Gastroesophageal sphincter (tissue), 4 donors: ENCODE data around the gene UGT1A10. TPM values are rescaled to one million over a fixed set of nuclear protein-coding genes. Genes with fewer than 3 reads are reported as not detected.
"Not testable (repeated sequence)": the region's sequence is repeated elsewhere in the genome, so short reads cannot be mapped to it uniquely, and the experiment has no call there.

ENCODE experiments used
- ATAC-seq: fragments of 150-250 bp; one replicate; pipeline ENCODE4 v1.9.1; 2016; ENCODE audit warnings: mild to moderate bottlenecking, moderate library complexity
- H3K27ac ChIP-seq, 4 donors: fragments of 200-600 bp; sonication (generic) in 3 of 4; 1 replicate in 3 of 4; 2 replicates in 1 of 4; pipeline ENCODE4 v1.5.1; 2016 to 2019
- H3K27me3 ChIP-seq: fragments of 200-600 bp; sonication (generic); one replicate; pipeline ENCODE4 v1.5.1; 2019
- H3K36me3 ChIP-seq, 2 donors: fragments of 200-600 bp; sonication (generic); one replicate each; pipeline ENCODE4 v1.5.1; 2019; ENCODE audit warnings: control low read depth in 1 of 2
- H3K4me1 ChIP-seq, 3 donors: fragments of 200-600 bp; sonication (generic); 1 replicate in 2 of 3; 2 replicates in 1 of 3; pipeline ENCODE4 v1.5.1; 2016 to 2019; ENCODE audit warnings: control low read depth in 2 of 3
- H3K4me3 ChIP-seq, 2 donors: fragments of 200-600 bp; sonication (generic); one replicate each; pipeline ENCODE4 v1.5.1; 2019; ENCODE audit warnings: mild to moderate bottlenecking in 1 of 2, moderate library complexity in 1 of 2
- H3K9me3 ChIP-seq, 3 donors: fragments of 200-600 bp; sonication (generic); one replicate each; pipeline ENCODE4 v1.5.1; 2017 to 2019; ENCODE audit warnings: control low read depth in 2 of 3
- CTCF ChIP-seq, 4 experiments: fragments of 200-600 bp in 2 of 4; fragments of 450-650 bp in 2 of 4; sonication (generic) in 1 of 4; IDR thresholded peaks; one replicate each; pipeline ENCODE4 v1.5.1; 2017 to 2019; ENCODE audit warnings: antibody characterized with exemption in 4 of 4, mild to moderate bottlenecking in 2 of 4, moderate library complexity in 2 of 4
- EP300 ChIP-seq: sonication (generic); formaldehyde crosslinking; IDR thresholded peaks from one replicate; pipeline ENCODE4 v1.6.1; 2017; ENCODE audit warnings: antibody characterized with exemption, mild to moderate bottlenecking
- POLR2A ChIP-seq, 2 donors: fragments of 450-650 bp; IDR thresholded peaks; one replicate each; pipeline ENCODE4 v1.6.1; 2017; ENCODE audit warnings: antibody characterized with exemption in 2 of 2, mild to moderate bottlenecking in 2 of 2, moderate library complexity in 1 of 2
- POLR2AphosphoS5 ChIP-seq: sonication (generic); formaldehyde crosslinking; IDR thresholded peaks from one replicate; pipeline ENCODE4 v1.6.1; 2017; ENCODE audit warnings: antibody characterized with exemption
- WGBS, 2 donors: methylation state at CpG; one replicate each; pipeline ENCODE4 v1.1.5; 2018; ENCODE audit warnings: low coverage in 1 of 2; 5-methylcytosine and 5-hydroxymethylcytosine counted together
- total RNA-seq, 4 donors: library from RNA; depleted of rRNA; stranded (reverse); fragments of >200 nt; gene quantifications; one replicate each; pipeline ENCODE4 v1.1.0, GENCODE V29; 2016

The UGT1A10 gene
- total RNA-seq, 4 donors from 2014 or later = 0.16 to 1.0 TPM; not detected in 2

GRCh38 chr2:233638836-233639235 lies 2.6 kb downstream of the UGT1A10 start:
- no peak overlapping the region for H3K4me3 ChIP-seq

GRCh38 chr2:233639860-233640259 lies 3.6 kb downstream of the UGT1A10 start:
- TF ChIP-seq POLR2AphosphoS5 (no peak), CTCF (IDR thresholded peaks at IDR 0.05) (no peak), POLR2A (IDR thresholded peaks at IDR 0.05) (no peak), EP300 (no peak)
- no peak overlapping the region for H3K4me3 ChIP-seq
- no peaks in the 10 kb centered on the region for H3K36me3 ChIP-seq
- H3K9me3 ChIP-seq = peaks cover 0 to 23% (median 0%) of the 10 kb centered on the region in 3 donors
- H3K27me3 ChIP-seq = peaks cover 8% of the 10 kb centered on the region
- no peak for ATAC-seq
- no peak overlapping the region for H3K27ac ChIP-seq
- no peaks in the 10 kb centered on the region for H3K4me1 ChIP-seq

More at GRCh38 chr2:233638836-233639235, 2.6 kb downstream of the UGT1A10 start:
- Histone ChIP-seq H3K4me1 (no peaks in the 10 kb centered on the region), H3K27me3 (peaks cover 5% of the 10 kb centered on the region), H3K9me3 (peaks cover 0 to 23% (median 0%) of the 10 kb centered on the region in 3 donors), H3K27ac (no peak overlapping the region), H3K36me3 (no peaks in the 10 kb centered on the region)
- WGBS, 2 donors = 58 to 66% methylated on average over 5 of the region's 5 CpGs
- no peak for ATAC-seq
- TF ChIP-seq CTCF (IDR thresholded peaks at IDR 0.05) (no peak), POLR2AphosphoS5 (no peak), POLR2A (IDR thresholded peaks at IDR 0.05) (no peak)

GRCh38 chr2:233643128-233643527 lies 6.9 kb downstream of the UGT1A10 start:
- no peaks in the 10 kb centered on the region for H3K36me3 ChIP-seq
- WGBS, 2 donors = 67% methylated on average over 1 of the region's 1 CpG; no CpG with 5 or more reads in 1 of the 2 donors
- H3K4me1 ChIP-seq = no peaks in the 10 kb centered on the region
- peaks cover 0 to 34% (median 0%) of the 10 kb centered on the region in 3 donors for H3K9me3 ChIP-seq
- peaks cover 11% of the 10 kb centered on the region for H3K27me3 ChIP-seq
- H3K4me3 ChIP-seq = no peak overlapping the region
- TF ChIP-seq CTCF (IDR thresholded peaks at IDR 0.05) = no peak
- TF ChIP-seq POLR2A (IDR thresholded peaks at IDR 0.05) = no peak
- TF ChIP-seq POLR2AphosphoS5 = no peak
- no peak for TF ChIP-seq EP300
- no peak for ATAC-seq
- H3K27ac ChIP-seq = no peak overlapping the region

- H3K4me3 ChIP-seq, H3K4me1 ChIP-seq, ATAC-seq, H3K27ac ChIP-seq, H3K36me3 ChIP-seq: not testable (repeated sequence)
- WGBS, 2 donors = 80 to 90% methylated on average over 2 of the region's 3 CpGs
- Histone ChIP-seq H3K27me3 (peaks cover 14% of the 10 kb centered on the region), H3K9me3 (peaks cover 0 to 28% (median 0%) of the 10 kb centered on the region in 3 donors)
These were observed 9.8 kb downstream of the UGT1A10 start for GRCh38 chr2:233646033-233646432.

GRCh38 chr2:233650981-233651380 lies 14.7 kb downstream of the UGT1A10 start:
- Histone ChIP-seq H3K4me3 (no peak overlapping the region), H3K4me1 (no peaks in the 10 kb centered on the region), H3K36me3 (no peaks in the 10 kb centered on the region), H3K27me3 (peaks cover 10% of the 10 kb centered on the region), H3K9me3 (peaks cover 0 to 6% (median 0%) of the 10 kb centered on the region in 3 donors), H3K27ac (no peak overlapping the region)
- ATAC-seq = no peak
- 65 to 70% methylated on average over 4 of the region's 4 CpGs for WGBS, 2 donors
- TF ChIP-seq CTCF (IDR thresholded peaks at IDR 0.05) (no peak), POLR2AphosphoS5 (no peak), POLR2A (IDR thresholded peaks at IDR 0.05) (no peak), EP300 (no peak)
